ENCODE measurements around the gene SFI1.
A peak's percentile ranks its signal among the peaks of the same experiment; 100 is the strongest.
"Not testable (repeated sequence)": the region's sequence is repeated elsewhere in the genome, so short reads cannot be mapped to it uniquely, and the experiment has no call there.

Gene SFI1

GRCh38 chr22:31496007-31496734 is at the start of gene SFI1:
Gene SFI1, plus strand, starts transcription at chr22:31496536. Its CDS starts 11,749 bp downstream, at chr22:31508285.
- peak; percentile 86 to 97 (median 90) for DNase-seq

- DNase-seq, result no peak
Observed at GRCh38 chr22:31446767-31447166, 49.6 kb upstream of the SFI1 start.

GRCh38 chr22:31447337-31447736 is 49.0 kb upstream of the SFI1 start:
- DNase-seq, result no peak

- DNase-seq, result no peak
Observed at GRCh38 chr22:31448382-31448781, 48.0 kb upstream of the SFI1 start.

- no peak for DNase-seq
Observed at GRCh38 chr22:31449506-31449905, 46.8 kb upstream of the SFI1 start.

GRCh38 chr22:31451709-31452571 is 44.4 kb upstream of the SFI1 start:
- DNase-seq, result no peak

- DNase-seq, result no peak
Observed at GRCh38 chr22:31461699-31462098, 34.6 kb upstream of the SFI1 start.

GRCh38 chr22:31465307-31465706 is 31.0 kb upstream of the SFI1 start:
- no peak for DNase-seq

GRCh38 chr22:31474743-31475142 is 21.6 kb upstream of the SFI1 start:
- DNase-seq, result no peak

GRCh38 chr22:31475800-31476199 is 20.5 kb upstream of the SFI1 start:
- DNase-seq, result no peak

GRCh38 chr22:31477329-31477728 is 19.0 kb upstream of the SFI1 start:
- no peak for DNase-seq

GRCh38 chr22:31481129-31481528 is 15.2 kb upstream of the SFI1 start:
- DNase-seq, result no peak

GRCh38 chr22:31482470-31482869 is 13.9 kb upstream of the SFI1 start:
- not testable (repeated sequence) for DNase-seq

GRCh38 chr22:31486369-31486768 is 10.0 kb upstream of the SFI1 start:
- DNase-seq, result not testable (repeated sequence)

- DNase-seq, result no peak
Observed at GRCh38 chr22:31486951-31487350, 9.4 kb upstream of the SFI1 start.

GRCh38 chr22:31488346-31488883 is 7.9 kb upstream of the SFI1 start:
- DNase-seq, result no peak

- DNase-seq, result peak in 2 of 4 experiments; percentile 6 to 29
Observed at GRCh38 chr22:31488988-31489617, 7.2 kb upstream of the SFI1 start.

- DNase-seq, result peak; percentile 50 to 85 (median 67)
Observed at GRCh38 chr22:31489632-31490495, 6.5 kb upstream of the SFI1 start, which contains the start of gene EIF4ENIF1. Gene EIF4ENIF1, minus strand, starts transcription at chr22:31489842. Its CDS starts 1,124 bp downstream, at chr22:31488718.

GRCh38 chr22:31490496-31490925 is 5.8 kb upstream of the SFI1 start:
- peak in 2 of 4 experiments; percentile 30 to 40 for DNase-seq

- no peak for DNase-seq
Observed at GRCh38 chr22:31491218-31491962, 4.9 kb upstream of the SFI1 start.

- DNase-seq, result no peak
Observed at GRCh38 chr22:31492151-31492550, 4.2 kb upstream of the SFI1 start.
